ENCODE results near the gene TAS2R20.
"Not testable (repeated sequence)": the region's sequence is repeated elsewhere in the genome, so short reads cannot be mapped to it uniquely, and the experiment has no call there.

Gene TAS2R20

GRCh38 chr12:10998204-10998603 lies at the start of gene TAS2R20:
TAS2R20 (minus strand) TSS chr12:10998304; CDS start chr12:10997875, 429 bp downstream.
- no peak for DNase-seq (ENCODE audit: low read depth in 2 of 2)

GRCh38 chr12:11041366-11041765 lies 43.3 kb upstream of the TAS2R20 start:
- not testable (repeated sequence) for DNase-seq (ENCODE audit: low read depth in 2 of 2)

GRCh38 chr12:11040162-11040561 lies 42.1 kb upstream of the TAS2R20 start:
- DNase-seq (ENCODE audit: low read depth in 2 of 2): no peak

DNA sequence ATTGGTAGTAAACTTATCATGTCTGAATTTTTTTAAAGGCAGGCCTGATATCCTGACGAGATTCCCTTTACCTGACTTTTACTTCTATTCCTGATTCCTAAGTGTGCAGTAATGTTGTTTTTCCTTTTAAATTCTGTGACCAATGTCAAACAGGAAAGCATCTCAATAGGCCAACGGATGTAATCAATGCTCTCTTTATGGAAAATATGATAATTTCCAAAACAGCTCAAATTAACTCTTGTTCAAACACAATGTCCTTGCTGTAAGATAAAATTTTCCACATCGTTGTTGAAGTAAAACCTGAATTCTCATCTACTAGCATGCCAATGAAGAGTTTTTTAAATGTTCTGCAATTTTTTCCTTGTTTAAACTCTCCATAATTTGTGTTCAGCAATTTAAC lies 41.1 kb upstream of the TAS2R20 start:
- DNase-seq (ENCODE audit: low read depth in 2 of 2): no peak

- DNase-seq (ENCODE audit: low read depth in 2 of 2): not testable (repeated sequence)
These were observed 35.9 kb upstream of the TAS2R20 start for GRCh38 chr12:11033959-11034358.

- no peak for DNase-seq (ENCODE audit: low read depth in 2 of 2)
These were observed 33.2 kb upstream of the TAS2R20 start, which contains the start of gene TAS2R31 for GRCh38 chr12:11031307-11031706. TAS2R31 (minus strand) TSS chr12:11031407; CDS start chr12:11031335, 72 bp downstream.

DNA sequence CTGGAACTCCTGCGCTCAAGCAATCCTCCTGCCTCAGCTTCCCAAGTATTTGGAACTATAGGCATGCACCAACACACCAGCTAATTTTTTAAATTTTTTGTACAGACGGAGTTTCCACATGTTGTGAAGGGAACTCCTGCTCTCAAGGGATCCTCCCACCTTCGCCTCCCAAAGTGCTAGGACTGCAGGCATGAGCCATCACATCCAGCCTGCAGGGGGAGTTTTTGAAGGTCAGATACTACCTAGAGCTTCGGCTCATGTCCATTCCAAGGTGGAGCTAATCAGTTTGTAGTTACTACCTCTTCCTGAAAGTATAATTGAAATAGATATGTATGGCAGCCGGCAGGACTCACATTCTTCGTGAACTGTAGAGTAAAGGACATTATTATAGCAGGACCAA lies 28.0 kb upstream of the TAS2R20 start:
- DNase-seq (ENCODE audit: low read depth in 2 of 2): no peak

DNA sequence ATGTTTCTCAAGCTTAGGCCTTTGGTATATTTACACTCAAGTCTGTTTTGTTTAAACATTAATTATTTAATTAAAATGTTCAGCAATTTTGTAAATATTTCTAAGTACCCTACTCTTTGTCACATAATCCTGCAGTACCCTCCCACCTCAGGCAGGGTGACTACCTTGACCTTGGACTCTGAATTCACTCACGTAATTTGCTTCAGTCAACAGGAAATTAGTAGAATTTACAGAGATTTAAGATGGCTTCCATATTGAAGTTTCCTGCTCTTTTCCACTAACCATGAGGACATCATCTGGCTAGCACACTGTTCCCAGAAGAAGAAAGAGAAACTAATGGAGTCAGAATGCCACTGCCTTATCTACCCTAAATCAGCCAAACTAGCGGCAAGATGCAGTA lies 25.3 kb upstream of the TAS2R20 start:
- no peak for DNase-seq (ENCODE audit: low read depth in 2 of 2)

- DNase-seq (ENCODE audit: low read depth in 2 of 2): no peak
These were observed 24.4 kb upstream of the TAS2R20 start, which contains the start of gene TAS2R19 for GRCh38 chr12:11022520-11022919. TAS2R19 (minus strand) TSS chr12:11022620; CDS start chr12:11022571, 49 bp downstream.

DNA sequence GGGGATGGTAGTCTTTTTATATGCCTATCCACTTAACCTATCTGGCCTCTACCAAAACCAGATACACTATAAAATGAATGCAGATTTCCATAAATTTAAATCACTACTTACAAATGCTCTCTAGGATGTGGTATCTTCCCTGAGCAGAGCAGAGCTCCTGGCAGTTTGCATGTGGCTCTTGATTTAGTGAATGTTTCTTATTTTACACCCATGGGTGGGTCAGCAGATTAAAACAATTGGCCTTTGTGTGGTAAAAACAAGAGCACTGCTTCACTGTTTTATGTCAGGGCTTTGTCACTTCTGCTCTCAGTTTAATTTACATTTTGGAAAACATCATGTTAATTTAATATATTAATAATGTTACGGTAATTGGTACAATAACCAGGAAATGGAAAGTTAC lies 18.8 kb upstream of the TAS2R20 start:
- DNase-seq (ENCODE audit: low read depth in 2 of 2): no peak

GRCh38 chr12:11015775-11016430 lies 17.8 kb upstream of the TAS2R20 start:
- DNase-seq (ENCODE audit: low read depth in 2 of 2): no peak

DNA sequence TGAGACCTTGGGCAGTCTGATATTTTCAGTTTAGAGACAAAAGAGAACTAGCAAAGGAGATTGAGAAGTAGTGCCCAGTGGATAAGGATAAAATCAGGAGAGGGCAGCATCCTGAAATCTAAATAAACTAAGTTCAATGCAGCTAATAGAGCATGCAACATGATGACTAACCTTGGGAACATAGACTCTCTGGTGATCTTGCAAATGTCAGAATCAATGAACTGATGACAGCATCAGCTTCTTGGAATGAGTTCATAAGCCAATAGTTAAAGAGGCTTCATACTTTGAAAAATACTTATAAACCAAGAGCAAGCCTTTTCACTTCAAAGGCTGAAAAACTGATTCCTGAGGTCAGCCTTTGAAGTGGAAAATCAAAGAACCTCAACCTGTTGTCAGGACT lies 16.1 kb upstream of the TAS2R20 start:
- DNase-seq (ENCODE audit: low read depth in 2 of 2): no peak

DNA sequence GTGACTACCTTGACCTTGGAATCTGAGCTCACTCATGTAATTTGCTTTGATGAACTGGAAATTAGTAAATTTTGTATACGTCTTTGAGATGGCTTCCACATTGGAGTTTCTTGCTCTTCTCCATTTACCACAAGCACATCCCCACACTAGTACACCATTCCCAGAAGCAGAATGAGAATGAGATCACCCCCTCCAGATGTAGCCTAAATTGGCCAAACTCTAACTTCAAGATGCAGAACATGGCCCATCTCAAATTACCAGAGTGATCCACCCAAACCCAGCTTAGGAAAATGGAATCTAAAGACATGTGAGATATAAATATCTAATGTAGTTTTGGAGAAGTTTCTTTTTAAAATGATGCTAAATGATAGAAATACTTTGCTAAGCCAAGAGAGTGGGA lies 9.5 kb upstream of the TAS2R20 start:
- no peak for DNase-seq (ENCODE audit: low read depth in 2 of 2)

- DNase-seq (ENCODE audit: low read depth in 2 of 2): no peak
These were observed 3.8 kb downstream of the TAS2R20 start for GRCh38 chr12:10994307-10994706.

GRCh38 chr12:10989107-10989506 lies 9.0 kb downstream of the TAS2R20 start:
- DNase-seq (ENCODE audit: low read depth in 2 of 2): no peak

DNA sequence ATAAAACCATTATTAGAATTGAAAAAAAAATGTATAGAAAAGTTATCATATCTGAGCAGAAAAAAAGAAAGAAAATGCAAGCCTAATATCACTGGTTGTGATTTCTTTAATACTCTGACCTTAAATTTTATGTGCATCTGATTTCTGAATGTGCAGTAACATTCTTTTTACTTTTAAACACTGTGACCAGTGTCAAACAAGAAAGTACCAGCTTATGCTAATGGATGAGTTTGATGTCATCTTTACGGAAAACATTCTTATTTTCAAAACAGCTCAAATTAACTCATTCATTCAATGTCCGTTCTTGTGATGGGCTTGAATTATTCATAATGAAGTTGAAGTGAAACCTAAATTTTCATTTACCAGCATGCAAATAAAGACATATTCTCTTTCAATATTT lies 11.3 kb downstream of the TAS2R20 start, which contains the start of gene TAS2R50:
Gene TAS2R50 (minus strand): TSS at position 101 of the 400 bp plus-strand sequence. CDS start 52 bp downstream, at position 49.
- no peak for DNase-seq (ENCODE audit: low read depth in 2 of 2)

GRCh38 chr12:10982244-10982643 lies 15.9 kb downstream of the TAS2R20 start:
- no peak for DNase-seq (ENCODE audit: low read depth in 2 of 2)

DNA sequence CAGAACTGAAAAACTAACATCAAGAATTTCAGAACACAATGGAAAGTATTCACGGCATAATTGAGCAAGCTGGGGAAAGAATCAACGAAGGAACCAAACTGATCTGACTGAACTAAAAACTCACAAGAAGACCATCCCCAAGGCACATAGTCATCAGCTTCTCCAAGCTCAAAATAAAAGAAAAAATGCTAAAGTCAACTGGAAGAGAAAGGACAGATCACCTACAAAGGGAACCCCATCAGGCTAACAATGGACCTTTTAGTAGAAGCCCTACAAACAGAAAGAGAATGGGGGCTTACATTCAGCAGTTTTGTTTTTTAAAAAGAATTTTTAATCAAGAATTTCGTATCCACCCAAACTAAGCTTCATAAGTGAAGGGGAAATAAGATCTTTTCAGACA lies 23.1 kb downstream of the TAS2R20 start:
- no peak for DNase-seq (ENCODE audit: low read depth in 2 of 2)

DNA sequence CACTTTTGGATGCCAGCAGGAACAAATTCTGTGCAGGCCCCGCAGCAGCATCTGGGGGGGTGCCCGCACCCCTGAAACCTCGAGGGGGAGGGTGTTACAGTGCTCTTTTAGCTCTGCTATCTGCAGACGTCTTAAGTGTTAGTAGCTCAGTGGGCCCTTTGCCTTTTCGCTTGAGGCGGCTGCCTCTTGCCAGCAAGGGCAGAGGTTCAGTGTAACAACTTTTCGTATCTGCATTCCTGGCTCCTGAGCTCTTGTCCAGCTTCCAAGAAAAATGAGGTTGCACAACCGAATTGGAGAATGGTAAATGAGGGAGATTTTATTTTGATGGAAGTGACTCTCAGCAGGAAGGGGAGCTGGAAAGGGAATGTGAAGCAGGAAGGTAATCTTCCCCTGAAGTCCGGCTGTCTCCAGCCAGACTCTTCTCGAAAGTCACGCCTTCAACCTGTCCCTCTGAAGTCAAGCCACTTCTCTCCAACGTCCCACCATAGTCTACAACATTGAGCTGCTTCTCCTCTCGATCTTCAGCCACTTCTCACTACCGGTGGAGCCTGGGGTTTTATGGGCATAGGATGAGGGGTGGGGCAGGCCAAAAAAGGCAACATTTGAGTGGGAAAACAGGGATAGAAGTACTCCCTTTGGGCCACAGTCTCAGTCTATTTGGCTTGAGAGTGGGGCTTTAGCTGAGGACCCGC lies 29.2 kb downstream of the TAS2R20 start:
- DNase-seq (ENCODE audit: low read depth in 2 of 2): no peak

- no peak for DNase-seq (ENCODE audit: low read depth in 2 of 2)
These were observed 30.7 kb downstream of the TAS2R20 start for GRCh38 chr12:10967409-10967808.

GRCh38 chr12:10966314-10966713 lies 31.8 kb downstream of the TAS2R20 start:
- DNase-seq (ENCODE audit: low read depth in 2 of 2): no peak

DNA sequence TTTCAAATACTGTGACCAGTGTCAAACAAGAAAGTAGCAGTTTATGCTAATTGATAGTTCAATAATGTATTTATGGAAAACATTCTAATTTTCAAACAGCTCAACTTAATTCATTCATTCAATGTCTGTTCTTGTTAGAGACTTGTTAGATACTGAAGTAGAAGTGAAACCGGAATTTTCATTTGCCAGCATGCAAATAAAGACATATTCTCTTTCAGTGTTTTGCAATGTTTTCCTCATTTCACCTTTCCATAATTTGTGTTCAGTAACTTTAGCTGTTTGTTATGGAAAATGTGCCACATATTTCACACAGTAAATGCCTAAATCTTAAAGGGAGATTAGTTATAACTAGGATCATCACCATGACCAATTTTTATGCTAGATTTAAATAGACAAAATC lies 32.6 kb downstream of the TAS2R20 start:
- DNase-seq (ENCODE audit: low read depth in 2 of 2): no peak

- no peak for DNase-seq (ENCODE audit: low read depth in 2 of 2)
These were observed 37.9 kb downstream of the TAS2R20 start for GRCh38 chr12:10960211-10960610.
